ENCODE data around the gene FBRS. TPM values are rescaled to one million over a fixed set of nuclear protein-coding genes. Genes with fewer than 3 reads are reported as not detected.
A peak's percentile ranks its signal among the peaks of the same experiment; 100 is the strongest.

FBRS gene
- total RNA-seq (10 to 100 TPM; 11.5 to 26.8 TPM), polyA plus RNA-seq (ENCODE audit: insufficient read length in 2 of 2) (10 to 100 TPM; 65.3 to 69.0 TPM)
- long read RNA-seq, donor 1, full-length matches to known transcripts, result 4 of 9 reads
- long read RNA-seq, donor 1, partial matches to known transcripts, result 5 of 9 reads
- long read RNA-seq, donor 1, other reads (novel, unspliced or antisense), result 0 of 9 reads
- long read RNA-seq, donor 2, partial matches to known transcripts, result 0 of 3 reads
- long read RNA-seq, donor 2, other reads (novel, unspliced or antisense), result 0 of 3 reads
- long read RNA-seq, donor 3, partial matches to known transcripts, result 5 of 12 reads
- long read RNA-seq, donor 3, other reads (novel, unspliced or antisense), result 0 of 12 reads
- long read RNA-seq, donor 4, partial matches to known transcripts, result 0 of 7 reads
- long read RNA-seq, donor 4, other reads (novel, unspliced or antisense), result 0 of 7 reads

DNA sequence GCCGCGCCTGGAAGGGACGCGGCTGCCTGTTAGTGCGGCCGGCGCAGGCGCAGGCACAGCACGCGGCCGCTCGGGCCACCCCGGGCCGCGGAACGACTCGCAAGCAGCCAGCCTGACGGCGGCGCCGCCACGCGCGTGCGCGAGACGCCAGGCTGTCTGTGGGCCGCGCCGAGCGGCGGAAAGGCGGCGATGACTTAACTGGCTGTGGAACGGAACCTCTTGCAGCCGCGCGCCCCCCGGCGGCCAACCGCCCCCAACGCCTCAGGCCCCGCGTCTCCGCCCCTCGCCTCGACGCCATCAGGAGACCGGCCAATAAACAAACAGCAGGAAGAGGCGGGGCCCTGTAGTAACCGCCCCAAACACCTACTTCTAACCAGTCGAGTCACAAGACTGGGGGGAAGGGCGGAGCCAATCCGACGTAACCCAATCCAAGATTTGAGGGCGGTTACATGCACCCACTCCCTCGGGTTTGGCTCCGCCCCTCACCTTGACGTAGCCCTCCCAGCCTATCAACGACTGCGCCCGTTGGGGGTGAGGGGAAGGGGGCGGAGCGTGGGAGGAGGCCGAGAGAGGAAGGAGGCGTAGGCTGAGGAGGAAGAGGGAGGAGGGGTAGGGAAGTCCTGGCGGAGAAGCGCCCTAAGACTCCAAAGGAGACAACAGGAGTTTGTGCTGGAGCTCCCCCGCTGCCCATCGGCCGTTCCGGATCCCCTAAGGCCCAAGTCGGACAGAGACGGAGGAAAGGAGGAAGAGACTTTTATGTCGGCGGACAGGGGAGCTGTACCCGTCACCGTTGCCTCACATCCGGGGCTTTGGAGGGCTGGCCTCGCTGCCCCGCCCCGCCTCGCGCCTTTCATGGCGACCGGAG lies at the start of gene FBRS:
TSS of gene FBRS (plus strand) at position 566 of the 865 bp plus-strand sequence. CDS start 1,088 bp downstream, outside the sequence.
- peak; percentile 100 for DNase-seq (ENCODE audit: low read depth in 4 of 6, low spot score in 6 of 6)
- peak within 1 kb of the TSS; percentile 84 for H3K4me3 ChIP-seq (ENCODE audit: low read depth, low read length)
- WGBS (ENCODE audit: insufficient coverage), result under 1% methylated on average over 84 of the region's 86 CpGs
- H3K36me3 ChIP-seq (ENCODE audit: control insufficient read depth, insufficient read depth, low read length), result peaks cover 65% of the 10 kb centered on the region
- H3K27ac ChIP-seq (ENCODE audit: low read depth, low read length), result peak within 1 kb of the TSS; percentile 100
- H3K4me1 ChIP-seq (ENCODE audit: control insufficient read depth, insufficient read depth, low read length), result peaks cover 39% of the 10 kb centered on the region
- no peaks in the 10 kb centered on the region for H3K9me3 ChIP-seq (ENCODE audit: control insufficient read depth, insufficient read depth, low read length)
- no peaks in the 10 kb centered on the region for H3K27me3 ChIP-seq (ENCODE audit: control insufficient read depth, insufficient read depth, low read length)

DNA sequence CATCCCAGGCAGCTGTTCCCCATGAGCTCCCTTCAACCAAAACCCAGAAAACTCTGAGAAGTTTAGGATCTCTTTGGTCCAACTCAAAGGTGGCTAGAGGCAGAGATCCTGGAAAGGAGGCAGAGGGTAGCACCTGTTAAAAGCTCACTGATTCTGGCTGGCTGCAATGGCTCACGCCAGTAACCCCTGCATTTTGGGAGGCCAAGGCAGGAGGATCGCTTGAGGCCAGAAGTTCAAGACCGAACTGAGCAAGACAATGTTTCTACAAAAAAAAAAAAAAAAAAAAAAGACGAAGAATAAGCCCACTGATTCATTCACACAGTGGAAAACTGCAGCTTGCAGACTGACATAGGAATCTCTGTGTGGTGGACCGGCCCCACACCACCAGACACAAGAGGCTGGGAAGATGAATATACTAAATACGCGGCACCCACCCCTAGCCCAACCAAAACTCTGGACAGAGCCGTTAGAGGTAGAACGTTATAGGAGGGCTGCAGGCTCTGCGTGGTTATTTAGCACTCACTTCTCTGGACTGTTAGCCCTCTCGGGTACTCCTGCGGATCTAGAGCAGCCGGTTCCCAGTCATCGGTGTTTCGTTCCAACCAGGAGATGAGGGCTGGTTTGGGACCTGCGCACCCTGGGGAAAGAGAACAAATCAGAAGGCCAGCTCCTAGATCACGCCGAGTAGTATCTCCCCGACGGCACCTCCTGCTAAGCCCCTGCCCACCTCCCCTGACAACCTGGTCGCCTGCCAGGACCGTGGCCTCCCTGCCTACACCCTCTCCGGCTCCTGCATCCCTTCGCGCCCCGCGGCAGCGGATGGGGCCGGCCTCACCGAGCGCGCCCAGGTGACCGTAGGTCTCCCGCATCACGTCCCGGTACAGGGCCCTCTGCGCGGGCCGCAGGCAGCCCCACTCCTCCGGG lies 49.0 kb upstream of the FBRS start:
- no peaks in the 10 kb centered on the region for H3K27me3 ChIP-seq (ENCODE audit: control insufficient read depth, insufficient read depth, low read length)
- peaks cover 18% of the 10 kb centered on the region for H3K4me1 ChIP-seq (ENCODE audit: control insufficient read depth, insufficient read depth, low read length)
- peaks cover 35% of the 10 kb centered on the region for H3K36me3 ChIP-seq (ENCODE audit: control insufficient read depth, insufficient read depth, low read length)
- peak overlapping the region; percentile 78 for H3K4me3 ChIP-seq (ENCODE audit: low read depth, low read length)
- WGBS (ENCODE audit: insufficient coverage), result 10% methylated on average over 34 of the region's 40 CpGs
- peak overlapping the region; percentile 90 for H3K27ac ChIP-seq (ENCODE audit: low read depth, low read length)
- peak in 2 of 6 donors; percentile 66 to 67 for DNase-seq (ENCODE audit: low read depth in 4 of 6, low spot score in 6 of 6)
- H3K9me3 ChIP-seq (ENCODE audit: control insufficient read depth, insufficient read depth, low read length), result no peaks in the 10 kb centered on the region

DNA sequence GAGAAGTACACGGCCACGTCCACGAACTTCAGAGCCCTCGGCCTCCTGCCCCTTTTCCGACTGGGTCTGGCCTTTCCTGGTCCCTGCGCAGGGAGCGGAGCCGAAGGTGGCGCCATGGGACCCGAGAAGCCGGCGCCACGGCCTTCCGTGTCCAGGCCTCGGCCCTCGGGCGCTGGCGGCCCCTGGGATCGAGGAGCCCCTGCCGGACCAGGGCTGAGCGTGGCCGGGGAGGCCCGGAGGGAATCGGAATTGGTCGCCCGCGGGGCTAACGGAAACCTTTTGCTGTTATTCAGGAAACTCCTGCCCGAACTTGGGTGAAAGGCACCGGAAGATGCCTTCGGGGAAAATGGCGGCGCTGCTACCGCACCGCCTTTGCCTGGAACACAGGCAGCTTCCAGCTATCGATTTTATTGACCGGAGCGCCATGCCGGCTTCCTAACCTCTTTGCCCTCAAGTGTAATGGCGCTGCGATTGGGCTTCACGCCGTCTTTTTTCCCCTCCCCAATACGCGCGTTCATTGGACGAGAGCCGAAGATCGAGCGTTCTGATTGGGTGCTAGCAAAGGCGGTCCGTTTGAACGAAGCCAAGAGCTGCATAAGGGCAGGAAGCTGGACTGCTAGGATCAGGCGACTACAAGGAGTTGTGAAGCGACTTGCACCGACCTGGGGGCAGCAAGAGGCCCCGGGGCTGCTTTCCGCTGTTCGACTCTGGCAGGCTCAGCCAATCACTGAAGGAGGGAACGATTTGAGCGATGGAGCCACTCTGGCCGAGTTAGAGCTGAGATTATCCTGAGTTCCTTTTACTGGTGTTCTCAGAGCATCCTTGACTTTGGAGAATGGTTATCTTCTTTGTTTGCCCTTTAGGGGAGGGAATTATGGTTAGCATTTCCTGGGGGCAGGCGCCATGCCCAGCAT lies 48.0 kb upstream of the FBRS start, which contains the start of gene ZNF689:
TSS of gene ZNF689 (minus strand) at position 464 of the 914 bp plus-strand sequence. CDS start at position 116, 348 bp downstream.
- DNase-seq (ENCODE audit: low read depth in 4 of 6, low spot score in 6 of 6), result peak; percentile 99 to 100 (median 99)
- no peaks in the 10 kb centered on the region for H3K9me3 ChIP-seq (ENCODE audit: control insufficient read depth, insufficient read depth, low read length)
- under 1% methylated on average over 61 of the region's 63 CpGs for WGBS (ENCODE audit: insufficient coverage)
- peak within 1 kb of the TSS; percentile 90 for H3K27ac ChIP-seq (ENCODE audit: low read depth, low read length)
- no peaks in the 10 kb centered on the region for H3K27me3 ChIP-seq (ENCODE audit: control insufficient read depth, insufficient read depth, low read length)
- H3K4me3 ChIP-seq (ENCODE audit: low read depth, low read length), result peak within 1 kb of the TSS; percentile 78
- H3K36me3 ChIP-seq (ENCODE audit: control insufficient read depth, insufficient read depth, low read length), result peaks cover 26% of the 10 kb centered on the region
- H3K4me1 ChIP-seq (ENCODE audit: control insufficient read depth, insufficient read depth, low read length), result peaks cover 18% of the 10 kb centered on the region

DNA sequence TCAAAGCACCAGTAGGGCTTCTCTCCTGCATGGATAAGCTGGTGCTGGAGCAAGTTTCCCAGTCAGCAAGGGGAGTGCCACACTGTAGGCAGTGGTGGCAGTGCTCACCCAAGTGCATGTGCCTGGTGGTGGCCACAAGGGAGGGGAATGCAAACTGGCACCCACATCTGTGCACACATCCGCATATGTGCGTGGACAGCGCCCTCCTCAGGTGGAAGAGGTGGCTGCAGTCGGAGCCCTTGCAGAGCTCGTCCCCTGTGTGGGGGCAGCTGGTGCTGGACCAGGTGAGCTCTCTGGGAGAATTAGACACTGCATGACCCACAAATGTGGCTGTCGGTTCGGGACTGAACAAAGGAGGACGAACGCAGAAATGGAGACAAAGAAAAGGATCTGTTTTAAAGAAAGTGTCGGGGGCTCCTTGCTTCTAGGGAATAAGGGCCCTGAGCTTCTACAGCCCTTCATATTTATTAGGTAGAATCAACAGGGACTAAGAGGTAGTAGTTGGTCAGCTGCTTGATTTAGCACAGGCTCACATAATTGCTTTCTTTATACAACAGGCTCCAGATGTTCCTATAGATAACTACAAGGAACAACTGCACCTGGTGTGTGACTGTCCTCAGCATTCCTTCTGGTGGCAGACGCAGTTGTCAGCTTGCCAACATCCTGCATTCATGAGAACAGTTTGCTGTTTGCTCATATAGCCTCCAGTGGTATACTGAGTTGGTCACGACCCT lies 42.7 kb upstream of the FBRS start:
- 24% methylated on average over 8 of the region's 12 CpGs for WGBS (ENCODE audit: insufficient coverage)
- Histone ChIP-seq H3K36me3 (ENCODE audit: control insufficient read depth, insufficient read depth, low read length) (no peaks in the 10 kb centered on the region), H3K9me3 (ENCODE audit: control insufficient read depth, insufficient read depth, low read length) (no peaks in the 10 kb centered on the region), H3K4me1 (ENCODE audit: control insufficient read depth, insufficient read depth, low read length) (peaks cover 11% of the 10 kb centered on the region), H3K27me3 (ENCODE audit: control insufficient read depth, insufficient read depth, low read length) (no peaks in the 10 kb centered on the region), H3K27ac (ENCODE audit: low read depth, low read length) (no peak overlapping the region), H3K4me3 (ENCODE audit: low read depth, low read length) (no peak overlapping the region)
- DNase-seq (ENCODE audit: low read depth in 4 of 6, low spot score in 6 of 6), result peak in 2 of 6 donors; percentile 28 to 58

DNA sequence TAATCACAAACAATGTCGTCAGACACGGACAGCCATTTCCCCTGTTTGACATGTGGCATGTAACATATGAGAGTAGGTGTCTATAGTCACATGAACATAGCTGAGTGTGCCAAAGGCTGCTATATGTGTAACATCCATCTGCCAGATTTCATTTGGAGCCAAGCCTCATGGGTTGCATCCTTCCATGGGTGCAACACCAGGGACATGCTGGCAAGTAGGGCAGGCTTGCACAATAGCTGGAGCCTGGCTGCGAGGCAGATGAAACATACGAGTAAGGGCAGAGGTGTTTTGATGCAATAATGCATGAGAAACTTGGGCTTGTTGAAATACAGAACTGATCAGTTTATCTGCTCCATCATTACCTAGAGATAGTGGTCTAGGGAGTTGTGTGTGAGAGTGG lies 39.0 kb upstream of the FBRS start:
- Histone ChIP-seq H3K4me1 (ENCODE audit: control insufficient read depth, insufficient read depth, low read length) (peaks cover 6% of the 10 kb centered on the region), H3K27me3 (ENCODE audit: control insufficient read depth, insufficient read depth, low read length) (no peaks in the 10 kb centered on the region), H3K36me3 (ENCODE audit: control insufficient read depth, insufficient read depth, low read length) (no peaks in the 10 kb centered on the region), H3K27ac (ENCODE audit: low read depth, low read length) (no peak overlapping the region), H3K9me3 (ENCODE audit: control insufficient read depth, insufficient read depth, low read length) (no peaks in the 10 kb centered on the region), H3K4me3 (ENCODE audit: low read depth, low read length) (no peak overlapping the region)
- peak in 1 of 6 donors; percentile 84 for DNase-seq (ENCODE audit: low read depth in 4 of 6, low spot score in 6 of 6)
- 61% methylated on average over 3 of the region's 4 CpGs for WGBS (ENCODE audit: insufficient coverage)

DNA sequence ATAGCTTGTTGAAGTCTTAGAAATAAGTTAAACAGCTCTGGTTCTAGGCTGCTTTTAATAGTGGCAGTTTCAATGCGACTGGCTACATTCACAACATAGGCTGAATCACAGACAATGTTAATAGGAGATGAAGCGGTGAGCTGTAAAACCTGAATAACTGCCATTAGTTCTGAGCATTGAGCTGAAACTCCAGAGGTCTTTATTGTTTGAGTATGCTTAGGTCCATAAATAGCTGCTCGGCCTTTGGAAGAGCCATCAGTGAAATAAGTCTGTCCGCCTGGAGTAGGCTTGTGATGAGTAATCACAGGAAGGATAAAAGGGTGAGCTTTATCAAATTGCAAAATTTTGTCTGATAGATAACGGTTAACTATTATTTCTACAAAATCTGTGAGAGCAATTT lies 38.6 kb upstream of the FBRS start:
- DNase-seq (ENCODE audit: low read depth in 4 of 6, low spot score in 6 of 6), result peak in 1 of 6 donors; percentile 11
- H3K4me1 ChIP-seq (ENCODE audit: control insufficient read depth, insufficient read depth, low read length), result peaks cover 6% of the 10 kb centered on the region
- no peaks in the 10 kb centered on the region for H3K27me3 ChIP-seq (ENCODE audit: control insufficient read depth, insufficient read depth, low read length)
- no peaks in the 10 kb centered on the region for H3K36me3 ChIP-seq (ENCODE audit: control insufficient read depth, insufficient read depth, low read length)
- H3K9me3 ChIP-seq (ENCODE audit: control insufficient read depth, insufficient read depth, low read length), result no peaks in the 10 kb centered on the region
- 56% methylated on average over 3 of the region's 5 CpGs for WGBS (ENCODE audit: insufficient coverage)
- H3K27ac ChIP-seq (ENCODE audit: low read depth, low read length), result no peak overlapping the region
- H3K4me3 ChIP-seq (ENCODE audit: low read depth, low read length), result no peak overlapping the region

DNA sequence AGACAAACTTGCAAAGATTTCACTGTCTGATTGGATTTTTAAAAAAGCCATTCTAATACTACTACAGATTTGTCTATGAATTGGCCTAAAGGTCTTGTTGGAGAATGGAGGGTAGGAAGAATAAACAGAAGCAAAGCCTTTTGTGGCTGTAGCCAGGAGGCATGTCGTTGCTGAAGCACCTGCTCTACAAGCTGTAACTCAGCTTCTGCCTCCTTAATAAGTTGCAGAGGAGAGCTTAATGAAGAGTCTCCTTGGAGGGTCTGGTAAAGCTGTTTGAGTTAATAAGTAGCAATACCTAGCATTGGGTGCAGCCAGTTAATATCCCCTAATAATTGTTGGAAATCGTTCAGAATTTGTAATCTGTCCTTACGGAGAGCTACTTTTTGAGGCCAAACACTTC lies 38.1 kb upstream of the FBRS start:
- no peak overlapping the region for H3K27ac ChIP-seq (ENCODE audit: low read depth, low read length)
- H3K36me3 ChIP-seq (ENCODE audit: control insufficient read depth, insufficient read depth, low read length), result no peaks in the 10 kb centered on the region
- H3K9me3 ChIP-seq (ENCODE audit: control insufficient read depth, insufficient read depth, low read length), result no peaks in the 10 kb centered on the region
- no peak overlapping the region for H3K4me3 ChIP-seq (ENCODE audit: low read depth, low read length)
- H3K4me1 ChIP-seq (ENCODE audit: control insufficient read depth, insufficient read depth, low read length), result peaks cover 4% of the 10 kb centered on the region
- H3K27me3 ChIP-seq (ENCODE audit: control insufficient read depth, insufficient read depth, low read length), result no peaks in the 10 kb centered on the region
- DNase-seq (ENCODE audit: low read depth in 4 of 6, low spot score in 6 of 6), result no peak
- 38% methylated on average over 2 of the region's 3 CpGs for WGBS (ENCODE audit: insufficient coverage)

DNA sequence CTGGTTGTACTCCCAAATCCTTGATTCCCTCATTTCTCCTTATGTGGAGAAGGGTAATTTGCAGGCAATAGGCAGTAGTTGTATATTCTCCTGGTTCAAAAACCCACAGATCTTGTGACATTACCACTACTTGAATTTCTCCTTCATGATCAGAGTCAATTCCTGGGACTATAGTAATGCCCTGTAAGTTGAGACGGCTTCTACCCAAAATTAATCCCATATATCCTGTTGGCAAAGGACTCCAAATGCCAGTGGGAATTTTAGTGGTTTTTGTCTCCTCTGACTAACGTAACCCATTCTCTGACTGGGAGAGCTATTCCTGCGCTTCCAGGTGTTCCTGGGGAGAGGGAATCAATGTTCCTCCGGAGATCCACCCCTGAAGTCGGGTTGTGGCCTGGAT lies 36.5 kb upstream of the FBRS start:
- H3K36me3 ChIP-seq (ENCODE audit: control insufficient read depth, insufficient read depth, low read length), result no peaks in the 10 kb centered on the region
- no peak overlapping the region for H3K27ac ChIP-seq (ENCODE audit: low read depth, low read length)
- no peak for DNase-seq (ENCODE audit: low read depth in 4 of 6, low spot score in 6 of 6)
- H3K4me1 ChIP-seq (ENCODE audit: control insufficient read depth, insufficient read depth, low read length), result no peaks in the 10 kb centered on the region
- no peak overlapping the region for H3K4me3 ChIP-seq (ENCODE audit: low read depth, low read length)
- WGBS (ENCODE audit: insufficient coverage), result 25% methylated on average over 2 of the region's 5 CpGs
- H3K27me3 ChIP-seq (ENCODE audit: control insufficient read depth, insufficient read depth, low read length), result no peaks in the 10 kb centered on the region
- H3K9me3 ChIP-seq (ENCODE audit: control insufficient read depth, insufficient read depth, low read length), result no peaks in the 10 kb centered on the region

Data from spinal cord (tissue), 10 donors.